Stimulated activated CD4-positive, alpha-beta T cell treated with anti-CD3 and anti-CD28 coated beads, Interleukin-4, amount 100 ng/mL, for 4 hours (primary cell): ENCODE results near the gene FNDC4.
"Not testable (repeated sequence)": the region's sequence is repeated elsewhere in the genome, so short reads cannot be mapped to it uniquely, and the experiment has no call there.

Experiments
- DNase-seq, 2 experiments: peaks; one replicate each; pipeline ENCODE4 v3.0.0-alpha.2; 2020

FNDC4 gene, protein sequence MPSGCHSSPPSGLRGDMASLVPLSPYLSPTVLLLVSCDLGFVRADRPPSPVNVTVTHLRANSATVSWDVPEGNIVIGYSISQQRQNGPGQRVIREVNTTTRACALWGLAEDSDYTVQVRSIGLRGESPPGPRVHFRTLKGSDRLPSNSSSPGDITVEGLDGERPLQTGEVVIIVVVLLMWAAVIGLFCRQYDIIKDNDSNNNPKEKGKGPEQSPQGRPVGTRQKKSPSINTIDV

DNA sequence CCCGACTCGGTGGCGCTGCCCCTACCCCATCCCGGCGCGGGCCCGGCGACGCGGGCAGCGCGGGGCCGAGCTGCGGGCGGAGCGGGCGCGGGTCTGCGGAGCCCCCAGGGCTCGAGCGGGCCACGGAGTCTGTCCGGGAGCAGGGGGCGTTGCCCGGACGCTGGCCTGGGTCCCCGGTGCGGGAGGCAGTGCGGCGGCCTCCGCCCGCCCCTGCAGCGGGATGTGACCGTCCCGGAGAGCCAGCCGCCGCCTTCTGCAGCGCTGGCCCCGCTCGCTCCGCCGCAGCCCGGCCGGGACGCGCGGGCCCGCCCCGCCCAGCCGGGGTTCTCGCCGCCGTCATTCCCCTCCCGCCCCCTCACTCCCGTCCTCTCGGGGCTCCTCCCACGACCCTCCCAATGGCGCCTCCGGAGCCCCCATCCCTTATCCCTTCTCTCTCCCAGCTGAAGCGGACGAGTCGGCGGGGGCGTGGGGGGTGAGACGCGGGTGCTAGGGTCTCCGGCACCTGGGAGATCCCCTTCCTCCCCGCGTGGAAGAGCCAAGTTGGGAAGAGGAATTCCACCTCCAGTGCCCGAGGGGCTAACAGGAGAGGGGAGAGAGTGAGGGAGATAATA, at the start of gene FNDC4:
TSS of gene FNDC4 (minus strand) at position 257 of the 611 bp plus-strand sequence. CDS start 521 bp downstream, outside the sequence.
- DNase-seq = peak in 1 of 2 experiments; percentile 13

DNA sequence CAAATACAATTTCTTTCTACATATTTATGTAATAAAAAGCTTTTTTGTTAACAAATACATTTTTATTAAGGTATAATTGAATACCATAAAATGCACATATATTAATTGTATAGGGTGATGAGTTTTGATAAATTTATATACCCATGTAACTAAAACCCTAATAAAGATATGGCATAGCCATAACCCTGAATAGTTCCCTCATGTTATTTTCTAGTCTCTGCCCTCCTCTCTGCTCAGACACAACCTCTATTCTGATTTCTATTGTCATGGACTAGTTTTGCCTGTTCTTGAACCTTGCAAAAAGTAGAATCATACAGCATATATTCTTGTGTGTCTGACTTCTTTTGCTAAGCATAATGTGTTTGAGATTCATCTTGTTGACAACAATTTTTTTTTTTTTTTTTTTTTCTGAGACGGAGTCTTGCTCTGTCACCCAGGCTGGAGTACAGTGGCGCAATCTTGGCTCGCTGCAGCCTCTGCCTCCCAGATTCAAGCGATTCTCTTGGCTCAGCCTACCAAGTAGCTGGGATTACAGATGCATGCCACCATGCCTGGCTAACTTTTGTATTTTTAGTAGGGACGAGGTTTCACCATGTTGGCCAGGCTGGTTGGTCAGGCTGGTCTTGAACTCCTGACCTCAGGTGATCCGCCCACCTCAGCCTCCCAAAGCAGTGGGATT, 49.3 kb upstream of the FNDC4 start:
- no peak for DNase-seq

DNA sequence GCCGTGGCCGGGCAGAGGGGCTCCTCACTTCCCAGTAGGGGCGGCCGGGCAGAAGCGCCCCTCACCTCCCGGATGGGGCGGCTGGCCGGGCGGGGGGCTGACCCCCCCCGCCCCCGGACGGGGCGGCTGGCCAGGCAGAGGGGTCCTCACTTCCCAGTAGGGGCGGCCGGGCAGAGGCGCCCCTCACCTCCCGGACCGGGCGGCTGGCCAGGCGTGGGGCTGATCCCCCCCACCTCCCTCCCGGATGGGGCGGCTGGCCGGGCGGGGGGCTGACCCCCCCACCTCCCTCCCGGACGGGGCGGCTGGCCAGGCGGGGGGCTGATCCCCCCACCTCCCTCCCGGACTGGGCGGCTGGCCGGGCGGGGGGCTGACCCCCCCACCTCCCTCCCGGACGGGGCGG, 44.6 kb upstream of the FNDC4 start:
- DNase-seq = not testable (repeated sequence)

DNA sequence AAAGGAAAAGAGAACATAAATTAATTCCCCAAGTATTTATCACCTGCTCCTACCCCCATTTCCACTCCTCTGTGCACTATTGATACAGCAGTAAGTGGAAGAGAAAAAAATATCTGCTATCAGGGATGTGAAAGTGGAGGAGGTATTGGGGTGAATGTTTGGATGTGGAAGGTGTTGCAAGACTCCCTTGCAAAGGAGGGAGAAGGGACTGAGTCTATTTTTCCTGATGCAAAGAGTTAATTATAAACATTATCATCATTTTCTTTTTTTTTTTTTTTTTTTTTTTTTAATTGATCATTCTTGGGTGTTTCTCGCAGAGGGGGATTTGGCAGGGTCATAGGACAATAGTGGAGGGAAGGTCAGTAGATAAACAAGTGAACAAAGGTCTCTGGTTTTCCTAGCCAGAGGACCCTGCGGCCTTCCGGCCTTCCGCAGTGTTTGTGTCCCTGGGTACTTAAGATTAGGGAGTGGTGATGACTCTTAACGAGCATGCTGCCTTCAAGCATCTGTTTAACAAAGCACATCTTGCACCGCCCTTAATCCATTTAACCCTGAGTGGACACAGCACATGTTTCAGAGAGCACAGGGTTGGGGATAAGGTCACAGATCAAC, 43.9 kb upstream of the FNDC4 start:
- DNase-seq = not testable (repeated sequence)

DNA sequence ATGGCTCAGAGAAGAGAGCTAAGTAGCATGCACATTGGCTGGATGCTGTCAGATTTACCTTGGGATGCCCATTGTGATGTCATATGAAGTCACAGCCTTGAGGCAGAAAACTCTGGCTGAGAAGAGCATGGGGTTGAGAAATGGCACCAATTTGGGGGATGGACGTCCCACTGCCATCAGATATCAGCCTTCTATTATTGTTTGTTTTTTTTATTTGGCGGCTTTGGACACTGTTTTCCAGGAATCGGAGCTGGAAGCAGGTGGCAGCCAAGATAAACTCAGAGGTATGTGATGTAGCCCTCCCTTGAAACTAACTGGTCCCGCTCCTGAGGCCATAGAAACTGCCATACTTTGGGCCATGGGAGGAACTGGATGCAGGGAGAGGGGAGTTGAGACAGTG, 42.3 kb upstream of the FNDC4 start:
- DNase-seq = no peak

DNA sequence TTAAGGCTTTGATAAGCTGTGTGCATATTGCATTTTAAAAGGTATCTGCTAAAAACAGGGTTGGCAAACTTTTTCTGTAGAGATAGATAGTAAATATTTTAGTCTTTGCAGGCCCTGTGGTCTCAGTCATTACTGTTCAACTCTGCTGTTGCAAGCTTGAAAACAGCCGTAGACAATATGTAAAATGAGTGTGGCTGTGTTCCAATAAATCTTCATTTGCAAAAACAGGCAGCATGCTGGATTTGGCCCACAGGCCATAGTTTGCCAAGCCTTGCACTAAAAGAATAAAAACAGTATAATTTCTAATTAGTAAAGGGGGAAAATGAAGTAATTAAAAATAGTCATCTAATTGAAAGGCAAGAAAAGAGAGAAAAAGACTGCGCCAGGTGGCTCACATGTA, 37.0 kb upstream of the FNDC4 start:
- DNase-seq = no peak

DNA sequence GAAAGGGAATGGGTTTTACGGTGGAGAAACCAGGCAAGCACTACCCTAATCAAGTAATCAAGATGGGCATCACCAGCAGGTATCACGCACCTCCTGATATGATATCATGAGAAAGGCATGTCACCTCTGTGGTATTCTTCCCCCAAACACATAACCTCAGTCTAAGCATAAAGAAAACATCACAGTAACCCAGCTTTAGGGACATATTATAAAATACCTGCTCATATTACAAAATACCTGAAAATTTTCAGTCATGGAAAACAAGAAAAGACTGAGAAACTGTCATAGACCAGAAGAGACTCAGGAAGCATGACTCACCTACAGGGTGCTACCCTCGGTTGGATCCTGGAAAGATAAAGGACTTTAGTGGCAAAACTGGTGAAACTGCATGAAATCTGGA, 32.2 kb upstream of the FNDC4 start:
- DNase-seq = no peak

DNA sequence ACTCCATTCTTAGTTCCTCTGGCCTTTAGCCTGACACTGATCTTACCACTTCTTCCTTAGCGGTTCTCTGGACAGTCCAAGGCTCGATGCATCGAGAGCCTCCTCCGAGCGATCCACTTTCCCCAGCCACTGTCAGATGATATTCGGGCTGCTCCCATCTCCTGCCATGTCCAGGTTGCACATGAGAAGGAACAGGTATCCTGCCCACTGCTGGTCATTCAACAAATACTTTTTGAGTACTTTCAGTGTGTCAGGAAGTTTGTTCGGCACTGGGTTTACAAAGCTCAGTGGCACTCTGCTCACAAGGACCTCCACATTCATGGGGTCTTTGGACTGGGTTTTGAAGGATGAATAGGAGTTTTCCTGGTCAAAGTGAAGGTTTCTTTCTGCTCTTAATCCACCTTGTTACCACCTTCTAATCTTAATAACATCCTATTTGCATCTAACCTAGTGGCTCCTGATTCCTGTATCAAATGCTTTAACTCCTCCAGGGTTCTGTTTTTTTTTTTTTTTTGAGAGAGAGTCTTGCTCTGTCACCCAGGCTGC, 27.5 kb upstream of the FNDC4 start:
- DNase-seq = no peak

DNA sequence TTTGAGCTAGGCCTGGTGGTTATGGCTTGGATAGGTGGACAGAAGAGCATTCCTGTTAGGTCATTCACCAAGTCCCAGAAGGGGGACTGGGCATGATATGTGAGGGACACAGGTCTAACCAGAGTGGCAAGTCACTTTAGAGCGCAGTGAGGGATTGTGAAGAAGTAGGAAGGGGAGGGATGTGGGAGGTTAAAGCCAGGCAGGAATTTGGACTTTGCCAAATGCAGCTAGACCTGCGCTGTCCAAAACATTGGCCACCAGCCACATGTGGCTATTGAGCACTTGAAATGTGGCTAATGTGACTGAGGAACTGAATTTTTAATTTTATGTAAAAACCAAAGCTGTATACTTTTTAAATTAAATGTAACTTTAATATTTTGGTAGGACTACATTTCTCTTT, 25.3 kb upstream of the FNDC4 start:
- no peak for DNase-seq

DNA sequence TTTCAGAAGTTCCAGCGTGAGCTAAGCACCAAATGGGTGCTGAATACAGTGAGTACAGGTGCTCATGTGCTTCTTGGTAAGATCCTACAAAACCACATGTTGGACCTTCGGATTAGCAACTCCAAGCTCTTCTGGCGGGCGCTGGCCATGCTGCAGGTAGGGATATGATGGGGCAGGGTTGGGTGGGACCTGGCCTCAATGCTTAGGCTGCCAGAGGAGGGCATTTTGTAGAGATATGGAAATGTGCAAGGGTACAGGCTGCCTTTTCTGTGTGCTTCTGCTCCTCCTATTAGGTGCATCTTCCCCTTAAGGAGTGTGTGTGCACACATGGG, 23.7 kb upstream of the FNDC4 start:
- DNase-seq = no peak

DNA sequence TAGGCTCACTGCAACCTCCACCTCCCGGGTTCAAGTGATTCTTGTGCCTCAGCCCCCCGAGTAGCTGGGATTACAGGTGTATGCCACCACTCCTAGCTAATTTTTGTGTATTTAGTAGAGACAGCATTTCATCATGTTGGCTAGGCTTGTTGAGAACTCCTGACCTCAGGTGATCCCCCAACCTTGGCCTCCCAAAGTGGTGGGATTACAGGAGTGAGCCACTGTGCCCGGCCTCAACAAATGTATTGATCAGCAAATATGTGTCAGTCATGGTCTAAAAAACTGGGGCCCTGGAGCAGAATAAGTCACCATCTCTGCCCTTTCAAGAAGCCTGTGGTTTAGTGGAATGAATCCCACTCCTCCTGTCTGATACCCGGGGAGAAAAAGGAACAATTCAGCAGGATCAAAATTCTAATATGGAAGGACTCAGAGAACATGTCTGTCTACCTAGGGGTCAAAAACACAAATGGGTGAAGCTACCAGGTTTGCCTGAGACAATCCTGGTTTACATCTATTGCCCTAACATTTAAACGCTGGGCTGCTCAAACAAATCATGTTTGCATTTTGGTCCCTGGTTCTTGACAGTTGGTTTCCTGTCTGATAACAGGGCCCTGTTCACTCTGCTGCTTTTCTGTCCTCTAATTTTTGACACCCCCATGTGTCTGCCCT, 23.2 kb upstream of the FNDC4 start:
- no peak for DNase-seq

DNA sequence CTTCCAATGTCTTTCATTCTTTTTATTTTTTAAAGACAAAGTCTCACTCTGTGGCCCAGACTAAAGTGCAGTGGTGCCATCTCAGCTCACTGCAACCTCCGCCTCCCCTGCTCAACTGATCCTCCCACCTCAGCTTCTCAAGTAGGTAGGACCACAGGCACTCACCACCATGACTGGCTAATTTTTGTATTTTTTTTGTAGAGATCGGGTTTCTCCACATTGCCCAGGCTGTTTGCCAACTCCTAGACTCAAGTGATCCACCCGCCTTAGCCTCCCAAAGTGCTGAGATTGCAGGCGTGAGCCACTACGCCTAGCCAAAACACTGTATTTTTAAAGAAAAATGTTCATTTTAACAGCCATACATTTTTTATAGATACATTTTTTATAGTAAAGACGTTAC, 14.3 kb upstream of the FNDC4 start:
- DNase-seq = no peak

DNA sequence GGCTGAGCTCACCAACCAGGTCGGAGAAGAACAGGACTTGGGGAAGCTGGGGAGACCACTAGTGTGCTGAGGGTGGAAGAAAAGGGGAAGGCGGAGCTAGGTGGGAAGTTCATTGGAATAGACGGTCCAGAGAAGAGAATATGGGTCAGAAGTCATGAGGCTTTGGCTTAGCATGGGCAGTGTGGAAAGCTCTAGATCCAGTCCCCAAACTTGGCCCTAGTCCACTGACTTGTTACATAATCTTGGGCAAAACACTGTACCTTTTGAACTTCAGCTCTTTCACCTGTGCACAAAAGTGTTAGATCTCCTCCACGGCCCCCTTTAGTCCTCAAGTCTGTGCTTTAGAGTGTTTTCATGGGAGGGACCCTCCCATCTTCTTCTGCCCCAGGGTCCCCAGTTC, 12.3 kb upstream of the FNDC4 start:
- no peak for DNase-seq

DNA sequence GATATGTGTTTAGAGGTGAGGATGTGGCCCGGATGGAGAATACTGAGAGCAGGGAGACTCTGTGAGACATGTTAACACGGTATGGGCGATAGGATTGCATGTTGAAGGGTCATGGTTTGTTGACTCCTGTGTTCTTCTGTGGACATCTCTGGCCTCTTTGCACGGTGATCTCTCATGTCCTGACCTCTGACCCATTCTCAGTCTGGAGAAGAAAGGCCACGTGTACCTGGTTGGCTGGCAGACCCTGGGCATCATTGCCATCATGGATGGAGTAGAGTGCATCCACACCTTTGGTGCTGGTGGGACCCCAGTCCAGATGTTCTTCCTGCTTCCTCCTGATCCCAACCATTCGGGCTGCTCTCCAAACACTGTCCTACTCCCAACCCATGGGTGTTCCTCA, 11.6 kb upstream of the FNDC4 start:
- DNase-seq = no peak

DNA sequence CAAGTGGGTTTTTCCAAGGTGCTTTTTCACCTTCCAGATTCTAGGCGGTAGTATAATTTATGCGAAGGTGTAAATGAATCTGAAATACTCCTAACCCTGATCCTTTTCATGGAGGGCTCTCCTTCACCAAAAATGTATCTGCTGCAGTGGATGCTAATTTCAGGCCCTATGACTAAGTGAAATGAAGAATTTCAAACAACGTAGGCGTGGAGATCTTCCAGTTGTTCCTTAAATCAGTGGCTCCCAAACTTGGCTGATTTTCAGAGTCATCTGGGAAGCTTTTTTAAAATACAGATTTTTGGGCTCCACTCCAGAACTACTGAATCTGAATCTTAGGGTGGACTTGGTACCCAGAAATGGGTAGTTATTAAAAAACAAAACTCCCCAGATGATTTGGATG, 7.1 kb upstream of the FNDC4 start:
- no peak for DNase-seq

DNA sequence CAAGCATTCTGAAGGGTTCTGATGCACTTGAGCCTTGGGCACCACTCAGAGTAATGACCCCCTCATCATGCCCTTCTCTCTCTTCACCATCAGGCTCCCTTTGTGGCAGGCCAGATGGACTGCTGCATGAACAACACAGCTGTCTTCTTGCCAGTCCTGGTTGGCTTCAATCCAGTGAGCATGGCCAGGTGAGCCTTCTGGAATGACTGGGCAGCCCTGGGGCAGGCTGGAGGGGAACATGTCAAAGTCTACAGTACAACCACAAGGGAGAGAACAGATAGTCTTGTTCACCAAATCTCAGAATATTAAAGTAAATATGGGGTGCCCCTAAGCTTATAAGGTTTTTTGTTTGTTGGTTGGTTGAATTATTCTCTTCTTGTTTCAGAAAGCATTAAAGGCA, 6.0 kb upstream of the FNDC4 start:
- no peak for DNase-seq

DNA sequence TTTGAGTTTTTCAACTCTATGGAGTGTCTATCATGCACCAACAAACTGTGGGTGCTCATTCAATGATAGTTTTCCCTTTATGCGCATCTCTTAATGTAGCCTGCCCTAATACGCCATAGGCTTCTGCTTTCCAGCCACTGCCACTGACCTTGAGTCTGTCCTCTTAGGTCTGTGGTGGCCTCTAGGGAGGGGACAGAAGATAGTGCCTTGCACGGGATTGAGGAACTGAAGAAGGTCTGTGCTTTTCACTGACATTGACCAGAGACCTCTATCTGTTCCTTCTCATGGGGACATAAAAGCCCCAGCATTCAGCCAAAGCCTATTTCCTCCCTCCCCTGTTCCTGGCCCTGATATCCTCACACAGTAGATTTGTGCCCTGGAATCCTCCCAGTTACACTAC, 4.0 kb upstream of the FNDC4 start:
- DNase-seq = no peak

DNA sequence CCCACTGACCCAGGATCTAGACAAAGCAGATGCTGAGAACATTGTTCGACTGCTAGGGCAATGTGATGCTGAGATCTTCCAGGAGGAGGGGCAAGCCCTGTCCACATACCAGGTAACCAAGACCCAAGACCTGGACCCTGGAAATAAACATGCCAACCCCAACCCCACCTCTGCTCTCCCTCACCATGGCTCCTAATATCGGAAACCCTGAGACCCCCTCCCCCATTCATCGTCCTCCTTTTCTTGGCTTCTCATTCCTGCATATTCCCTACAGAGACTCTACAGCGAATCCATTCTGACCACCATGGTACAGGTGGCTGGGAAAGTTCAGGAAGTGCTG, 2.3 kb upstream of the FNDC4 start:
- no peak for DNase-seq

DNA sequence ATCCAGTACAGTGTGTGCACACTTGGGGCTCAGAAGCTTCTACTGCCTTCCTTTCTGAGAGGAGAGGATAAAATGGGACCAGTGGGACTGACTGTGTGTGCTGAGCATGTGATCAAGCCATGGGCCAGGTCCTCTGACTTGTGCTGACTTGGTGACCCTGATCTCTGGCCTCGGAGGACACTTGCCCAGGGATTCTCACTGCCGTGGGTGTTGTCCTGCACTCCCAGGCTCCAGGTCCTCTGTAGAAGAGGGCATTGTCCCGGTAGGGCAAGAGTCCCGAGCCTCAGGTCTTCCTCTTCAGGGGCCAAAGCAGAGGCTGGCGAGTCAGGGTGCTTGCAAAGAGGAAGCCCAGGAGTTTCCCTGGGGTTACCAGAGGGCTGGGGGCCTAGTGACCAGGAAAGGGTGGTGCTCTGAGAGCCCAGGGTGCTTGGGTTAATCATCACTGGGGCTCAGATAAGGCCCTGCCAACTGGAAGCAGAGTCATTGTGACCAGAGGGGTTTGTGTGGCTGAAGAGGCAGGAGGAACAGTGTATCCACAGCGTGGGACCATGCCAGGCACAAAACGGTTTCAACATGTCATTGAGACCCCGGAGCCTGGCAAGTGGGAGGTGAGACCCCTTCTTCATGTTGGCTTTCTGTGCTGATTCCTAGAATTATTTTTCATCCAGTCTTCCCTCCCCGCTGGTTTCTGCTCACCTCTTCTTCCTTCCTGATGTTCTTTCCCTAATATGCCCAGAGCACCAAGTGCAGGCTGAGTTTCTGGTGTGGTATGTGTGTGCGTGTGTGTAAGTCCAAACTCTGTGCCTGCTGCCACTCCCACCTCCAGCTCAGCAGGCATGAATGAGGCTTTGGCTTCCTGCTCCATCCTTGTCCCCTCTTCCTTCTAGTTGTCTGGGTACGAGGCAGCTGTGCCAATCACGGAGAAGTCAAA, 1.6 kb upstream of the FNDC4 start, which contains the start of gene GCKR:
TSS of gene GCKR (plus strand) at position 483 of the 931 bp plus-strand sequence. CDS start at position 549, 66 bp downstream.
- DNase-seq = no peak

DNA sequence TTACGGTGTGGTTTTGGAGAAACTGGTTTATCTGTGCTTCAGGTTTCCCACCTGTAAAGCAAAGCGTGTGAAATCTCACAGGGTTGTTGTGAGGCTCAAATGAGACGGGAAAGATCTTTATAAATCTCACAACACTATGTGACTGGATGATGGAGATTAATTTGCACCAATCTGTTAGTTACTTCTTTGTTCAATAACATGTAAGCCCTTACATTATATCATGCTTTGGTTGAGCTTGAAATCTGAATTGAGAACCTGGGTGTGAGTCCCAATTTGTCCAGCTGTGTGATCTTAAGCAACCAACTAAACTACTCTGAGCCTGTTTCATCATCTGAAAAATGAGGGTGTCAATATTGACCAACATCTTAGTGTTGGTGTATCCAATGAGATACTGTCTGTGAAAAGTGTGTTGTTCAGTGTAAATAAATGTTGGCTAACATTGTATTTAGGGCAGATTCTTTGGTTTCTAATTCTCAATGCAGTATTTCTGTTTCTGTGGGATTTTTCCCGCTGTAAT, 898 bp upstream of the FNDC4 start:
- no peak for DNase-seq

DNA sequence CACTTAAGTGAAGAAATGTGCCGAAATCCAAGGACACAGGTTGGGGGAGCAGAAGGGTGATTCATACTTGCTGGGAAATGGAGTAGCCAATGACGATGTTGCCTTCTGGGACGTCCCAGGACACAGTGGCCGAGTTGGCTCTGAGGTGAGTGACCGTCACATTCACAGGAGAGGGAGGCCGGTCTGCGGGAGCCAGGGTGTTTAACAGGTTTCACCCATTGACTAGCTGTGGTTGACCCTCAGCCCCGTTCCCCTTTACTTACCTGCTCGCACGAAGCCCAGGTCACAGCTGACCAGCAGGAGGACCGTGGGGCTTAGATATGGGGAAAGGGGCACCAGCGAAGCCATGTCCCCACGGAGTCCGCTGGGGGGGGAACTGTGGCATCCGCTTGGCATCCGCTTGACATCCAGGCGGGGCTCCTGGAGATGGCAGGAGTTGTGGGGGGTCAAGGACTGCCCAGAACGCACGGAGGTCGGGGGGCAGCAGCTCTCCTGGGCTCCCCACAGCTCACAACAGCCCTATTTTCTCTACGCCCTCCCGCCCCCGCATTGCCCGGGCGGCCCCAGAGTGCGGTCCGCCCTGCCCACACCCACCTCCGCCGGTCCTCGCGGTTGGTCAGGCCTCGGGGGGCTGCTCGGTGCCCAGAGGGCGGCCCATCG, 586 bp downstream of the FNDC4 start:
- DNase-seq = no peak

DNA sequence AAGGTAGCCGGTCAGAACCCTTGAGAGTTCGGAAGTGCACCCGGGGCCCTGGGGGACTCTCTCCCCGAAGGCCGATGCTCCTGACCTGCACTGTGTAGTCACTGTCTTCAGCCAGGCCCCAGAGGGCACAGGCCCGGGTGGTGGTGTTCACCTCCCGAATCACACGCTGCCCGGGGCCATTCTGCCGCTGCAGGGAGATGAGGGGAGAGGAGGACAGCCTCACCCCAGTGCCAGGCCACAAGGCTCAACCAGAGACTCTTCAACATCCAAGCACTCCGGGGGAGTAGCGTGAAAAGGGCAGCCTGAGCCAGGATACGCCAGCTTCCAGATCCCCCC, 1.1 kb downstream of the FNDC4 start:
- no peak for DNase-seq
